ENCODE data around the gene NXPH1.

The NXPH1 gene

GRCh38 chr7:8781166-8781565, 347.8 kb downstream of the NXPH1 start:
- Histone ChIP-seq H3K27ac (no peak overlapping the region), H3K4me3 (no peak overlapping the region)
- DNase-seq (ENCODE audit: low spot score) = no peak
- TF ChIP-seq CTCF (IDR thresholded peaks at IDR 0.05) = no peak

GRCh38 chr7:8783229-8783628, 349.8 kb downstream of the NXPH1 start:
- Histone ChIP-seq H3K4me3 (no peak overlapping the region), H3K27ac (no peak overlapping the region)
- TF ChIP-seq CTCF (IDR thresholded peaks at IDR 0.05) = no peak
- no peak for DNase-seq (ENCODE audit: low spot score)

GRCh38 chr7:8785081-8785480, 351.7 kb downstream of the NXPH1 start:
- H3K4me3 ChIP-seq = no peak overlapping the region
- no peak for TF ChIP-seq CTCF (IDR thresholded peaks at IDR 0.05)
- no peak for DNase-seq (ENCODE audit: low spot score)
- H3K27ac ChIP-seq = no peak overlapping the region

GRCh38 chr7:8800986-8801385, 367.6 kb downstream of the NXPH1 start:
- TF ChIP-seq CTCF (IDR thresholded peaks at IDR 0.05) = no peak
- Histone ChIP-seq H3K27ac (no peak overlapping the region), H3K4me3 (no peak overlapping the region)
- DNase-seq (ENCODE audit: low spot score) = no peak
